Keratinocyte (primary cell): Measurements from ENCODE around the gene CIAO1. TPM values are rescaled to one million over a fixed set of nuclear protein-coding genes. Genes with fewer than 3 reads are reported as not detected.

Experiments
- DNase-seq: peaks from one replicate; pipeline ENCODE4 v3.0.0-alpha.2; 2011; ENCODE audit warnings: low read depth, missing footprints, low spot score
- FAIRE-seq: peaks from 2 replicates; lab custom pipeline; 2011; peaks lifted over from hg19 to GRCh38; lab: Jason Lieb, UNC
- H2AFZ ChIP-seq: 2 replicates; pipeline ENCODE4 v1.6.0; 2012; ENCODE audit warnings: low read length, control low read depth, inconsistent platforms; ENCODE audit not compliant: control insufficient read depth
- H3K27ac ChIP-seq: 2 replicates; pipeline ENCODE4 v1.5.1; 2011; ENCODE audit warnings: low read length; ENCODE audit not compliant: control insufficient read depth, insufficient read depth
- H3K27me3 ChIP-seq: 3 replicates; pipeline ENCODE4 v1.6.0; 2011; ENCODE audit warnings: low read length; ENCODE audit not compliant: control insufficient read depth, insufficient read depth; ENCODE audit errors: extremely low read depth
- H3K36me3 ChIP-seq, 2 experiments: 2 replicates in 1 of 2; 3 replicates in 1 of 2; pipeline ENCODE4 v1.5.1; 2011; ENCODE audit warnings: low read length in 2 of 2, mild to moderate bottlenecking in 1 of 2; ENCODE audit not compliant: control insufficient read depth in 2 of 2, insufficient read depth in 2 of 2; ENCODE audit errors: extremely low read depth in 1 of 2
- H3K4me1 ChIP-seq: 3 replicates; pipeline ENCODE4 v1.5.1; 2011; ENCODE audit warnings: low read length; ENCODE audit not compliant: control insufficient read depth, insufficient read depth; ENCODE audit errors: extremely low read depth
- H3K4me2 ChIP-seq: 3 replicates; pipeline ENCODE4 v1.6.0; 2011; ENCODE audit warnings: low read depth, low read length; ENCODE audit not compliant: control insufficient read depth, insufficient read depth; ENCODE audit errors: extremely low read depth
- H3K4me3 ChIP-seq, 3 experiments: fragments of 200-600 bp in 1 of 3; sonication (generic) in 1 of 3; 2 replicates in 2 of 3; 3 replicates in 1 of 3; pipeline ENCODE4 v1.5.1; 2011 to 2016; ENCODE audit warnings: low read length in 3 of 3, mild to moderate bottlenecking in 3 of 3, control low read depth in 2 of 3, inconsistent platforms in 1 of 3, low read depth in 1 of 3, mixed read lengths in 1 of 3, mixed run types in 1 of 3, moderate library complexity in 1 of 3; ENCODE audit not compliant: control insufficient read depth in 2 of 3, insufficient read depth in 2 of 3; ENCODE audit errors: extremely low read depth in 1 of 3
- H3K79me2 ChIP-seq: 2 replicates; pipeline ENCODE4 v1.6.0; 2012; ENCODE audit warnings: low read length; ENCODE audit not compliant: control insufficient read depth, insufficient read depth
- H3K9ac ChIP-seq: 3 replicates; pipeline ENCODE4 v1.6.0; 2011; ENCODE audit warnings: low read length; ENCODE audit not compliant: control insufficient read depth, insufficient read depth; ENCODE audit errors: extremely low read depth
- H3K9me1 ChIP-seq: 3 replicates; pipeline ENCODE4 v1.6.0; 2011; ENCODE audit warnings: low read length; ENCODE audit not compliant: control insufficient read depth, insufficient read depth; ENCODE audit errors: extremely low read depth
- H3K9me3 ChIP-seq: 2 replicates; pipeline ENCODE4 v1.5.1; 2012; ENCODE audit warnings: low read depth, low read length; ENCODE audit not compliant: control insufficient read depth
- H4K20me1 ChIP-seq: 3 replicates; pipeline ENCODE4 v1.6.0; 2011; ENCODE audit warnings: low read length; ENCODE audit not compliant: control insufficient read depth, insufficient read depth; ENCODE audit errors: extremely low read depth
- EZH2 ChIP-seq: IDR thresholded peaks from one replicate; pipeline ENCODE4 v1.6.1; 2012; ENCODE audit warnings: inconsistent platforms, mild to moderate bottlenecking, low read length, moderate library complexity
- dilution Hi-C: fragments of 300-500 bp; cut with MboI; formaldehyde crosslinking; loops from one replicate; pipeline ENCODE4 v1.7.0; 2020; ENCODE audit warnings: low sequenced_read_pairs; ENCODE audit not compliant: extremely low pct_ligation_motif_present
- polyA plus RNA-seq, 5 experiments: library from polyadenylated mRNA; depleted of rRNA in 3 of 5; stranded (reverse) in 3 of 5; stranded (forward) in 1 of 5; unstranded in 1 of 5; fragments of >200 nt; gene quantifications; 1 replicate in 1 of 5; 2 replicates in 3 of 5; 3 replicates in 1 of 5; pipeline versions ENCODE4 v1.2.1 to v1.2.3, GENCODE V29; 2011 to 2012; ENCODE audit warnings: missing spikeins in 2 of 5, low read depth in 1 of 5, low replicate concordance in 1 of 5
- TF ChIP-seq, protein P1 (sequence below), 3 experiments: IDR thresholded peaks in 1 of 3; conservative IDR thresholded peaks in 1 of 3; optimal IDR thresholded peaks in 1 of 3; 2 replicates in 2 of 3; 3 replicates in 1 of 3; pipeline versions ENCODE3 to v1.5.1; 2011; ENCODE audit warnings: low read length in 3 of 3, mild to moderate bottlenecking in 3 of 3, moderate library complexity in 2 of 3, control low read depth in 1 of 3, inconsistent platforms in 1 of 3; ENCODE audit not compliant: insufficient read depth in 2 of 3; ENCODE audit errors: extremely low read depth in 1 of 3

Gene CIAO1
- polyA plus RNA-seq, 1 donor (not counting 4 experiments of a cell fraction or from before 2014, with no cell fraction given): 67.4 TPM

DNA sequence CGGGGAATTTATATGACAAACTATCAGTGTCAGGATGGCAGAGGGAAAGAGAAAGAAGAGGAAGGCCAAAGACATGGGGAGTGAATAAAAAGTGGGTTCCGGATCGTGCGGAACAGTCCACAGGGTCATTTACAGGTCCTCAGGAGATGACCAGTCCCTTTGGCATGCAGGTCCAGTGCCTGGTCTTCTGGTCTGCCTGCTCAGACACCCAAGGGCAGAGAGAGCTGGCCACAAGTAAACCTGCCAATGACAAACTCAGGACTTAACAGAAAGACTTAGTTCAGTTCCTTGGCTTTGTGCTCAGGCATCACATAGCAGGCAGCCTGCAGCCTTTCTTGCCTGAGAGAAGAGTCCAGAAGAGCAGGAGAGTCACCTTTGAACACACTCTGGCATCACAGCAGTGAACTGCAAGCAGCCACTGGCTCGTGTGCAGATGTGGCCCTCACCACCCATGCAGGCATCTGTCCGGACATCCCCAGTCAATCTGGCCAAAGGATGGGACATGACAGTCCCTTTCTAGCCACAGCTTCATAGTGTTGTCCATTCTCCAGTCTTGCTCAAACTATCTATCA is 14.2 kb upstream of the CIAO1 start:
- H3K36me3 ChIP-seq: peaks cover 26 to 30% of the 10 kb centered on the region in 2 experiments
- H3K79me2 ChIP-seq: peaks cover 2% of the 10 kb centered on the region
- H3K4me1 ChIP-seq: no peaks in the 10 kb centered on the region
- no peaks in the 10 kb centered on the region for H3K9me1 ChIP-seq
- H3K27ac ChIP-seq: no peak overlapping the region
- FAIRE-seq (no peak), DNase-seq (no peak)
- no peaks in the 10 kb centered on the region for H4K20me1 ChIP-seq
- no peak overlapping the region for H3K9ac ChIP-seq
- no peaks in the 10 kb centered on the region for H3K9me3 ChIP-seq
- dilution Hi-C loops: no loop called here
- no peak for TF ChIP-seq EZH2
- TF ChIP-seq, protein P1, sequence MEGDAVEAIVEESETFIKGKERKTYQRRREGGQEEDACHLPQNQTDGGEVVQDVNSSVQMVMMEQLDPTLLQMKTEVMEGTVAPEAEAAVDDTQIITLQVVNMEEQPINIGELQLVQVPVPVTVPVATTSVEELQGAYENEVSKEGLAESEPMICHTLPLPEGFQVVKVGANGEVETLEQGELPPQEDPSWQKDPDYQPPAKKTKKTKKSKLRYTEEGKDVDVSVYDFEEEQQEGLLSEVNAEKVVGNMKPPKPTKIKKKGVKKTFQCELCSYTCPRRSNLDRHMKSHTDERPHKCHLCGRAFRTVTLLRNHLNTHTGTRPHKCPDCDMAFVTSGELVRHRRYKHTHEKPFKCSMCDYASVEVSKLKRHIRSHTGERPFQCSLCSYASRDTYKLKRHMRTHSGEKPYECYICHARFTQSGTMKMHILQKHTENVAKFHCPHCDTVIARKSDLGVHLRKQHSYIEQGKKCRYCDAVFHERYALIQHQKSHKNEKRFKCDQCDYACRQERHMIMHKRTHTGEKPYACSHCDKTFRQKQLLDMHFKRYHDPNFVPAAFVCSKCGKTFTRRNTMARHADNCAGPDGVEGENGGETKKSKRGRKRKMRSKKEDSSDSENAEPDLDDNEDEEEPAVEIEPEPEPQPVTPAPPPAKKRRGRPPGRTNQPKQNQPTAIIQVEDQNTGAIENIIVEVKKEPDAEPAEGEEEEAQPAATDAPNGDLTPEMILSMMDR (optimal IDR thresholded peaks at IDR 0.05 in 1 of 3, IDR thresholded peaks at IDR 0.05 in 1 of 3, conservative IDR thresholded peaks at IDR 0.05 in 1 of 3; ENCODE audit: extremely low read depth in 1 of 3, insufficient read depth in 2 of 3, low read length in 3 of 3): no peak
- H2AFZ ChIP-seq: no peak overlapping the region
- no peak overlapping the region for H3K4me3 ChIP-seq
- no peaks in the 10 kb centered on the region for H3K27me3 ChIP-seq
- no peak overlapping the region for H3K4me2 ChIP-seq

DNA sequence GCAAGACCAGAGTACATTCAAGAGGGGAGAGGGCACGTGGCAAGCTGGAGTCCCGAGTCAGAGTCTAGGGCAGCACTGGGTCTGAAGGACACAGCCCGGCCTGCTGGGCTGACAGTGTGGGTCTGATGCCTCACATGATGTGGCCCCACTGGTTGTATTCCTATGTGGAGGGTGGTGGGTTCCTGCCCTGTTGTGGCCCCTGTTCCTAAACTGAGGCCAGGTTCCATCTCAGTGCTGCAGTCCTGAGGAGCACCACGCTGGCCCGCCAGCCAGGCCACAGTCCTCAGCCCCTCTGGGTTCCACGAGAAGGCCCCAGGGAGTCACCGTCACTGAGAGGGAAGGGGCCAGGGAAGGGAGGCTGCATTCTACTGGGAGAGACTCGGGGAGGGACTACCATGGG is 13.5 kb upstream of the CIAO1 start:
- Histone ChIP-seq H3K9me1 (no peaks in the 10 kb centered on the region), H3K36me3 (peaks cover 26 to 31% of the 10 kb centered on the region in 2 experiments), H4K20me1 (no peaks in the 10 kb centered on the region), H2AFZ (no peak overlapping the region), H3K79me2 (peaks cover 4% of the 10 kb centered on the region), H3K9me3 (no peaks in the 10 kb centered on the region), H3K4me2 (no peak overlapping the region), H3K9ac (no peak overlapping the region), H3K27me3 (no peaks in the 10 kb centered on the region), H3K4me3 (no peak overlapping the region), H3K27ac (no peak overlapping the region), H3K4me1 (no peaks in the 10 kb centered on the region)
- TF ChIP-seq, protein P1 (optimal IDR thresholded peaks at IDR 0.05 in 1 of 3, IDR thresholded peaks at IDR 0.05 in 1 of 3, conservative IDR thresholded peaks at IDR 0.05 in 1 of 3; ENCODE audit: extremely low read depth in 1 of 3, insufficient read depth in 2 of 3, low read length in 3 of 3): no peak
- TF ChIP-seq EZH2: no peak
- dilution Hi-C loops: no loop called here
- FAIRE-seq: no peak
- no peak for DNase-seq
